Transverse colon (tissue), 4 donors: ENCODE data around the gene KCNJ10. TPM values are rescaled to one million over a fixed set of nuclear protein-coding genes. Genes with fewer than 3 reads are reported as not detected.

Source experiments
- DNase-seq: peaks from one replicate; pipeline ENCODE4 v3.0.0-alpha.2; 2019
- H3K27ac ChIP-seq, 4 donors: fragments of 200-600 bp; sonication (generic); 2 replicates each; pipeline ENCODE4 v1.5.1; 2016 to 2018; ENCODE audit warnings: inconsistent platforms in 4 of 4
- H3K27me3 ChIP-seq: fragments of 200-600 bp; sonication (generic); 2 replicates; pipeline ENCODE4 v1.5.1; 2017; ENCODE audit warnings: inconsistent platforms
- H3K36me3 ChIP-seq, 4 donors: fragments of 200-600 bp; sonication (generic); 2 replicates each; pipeline ENCODE4 v1.5.1; 2017 to 2019; ENCODE audit warnings: inconsistent platforms in 4 of 4
- H3K4me1 ChIP-seq, 4 donors: fragments of 200-600 bp; sonication (generic); 2 replicates each; pipeline ENCODE4 v1.5.1; 2017 to 2020; ENCODE audit warnings: inconsistent platforms in 4 of 4
- H3K4me3 ChIP-seq, 4 donors: fragments of 200-600 bp; sonication (generic); 1 replicate in 1 of 4; 2 replicates in 3 of 4; pipeline versions ENCODE4 v1.5.1 to v1.6.1; 2017 to 2019; ENCODE audit warnings: inconsistent platforms in 4 of 4
- H3K9me3 ChIP-seq, 2 donors: fragments of 200-600 bp; sonication (generic); 2 replicates each; pipeline ENCODE4 v1.5.1; 2017 to 2019; ENCODE audit warnings: inconsistent platforms in 2 of 2
- CTCF ChIP-seq, 5 experiments: fragments of 200-600 bp in 3 of 5; fragments of 450-650 bp in 2 of 5; sonication (generic) in 3 of 5; IDR thresholded peaks; 1 replicate in 2 of 5; 2 replicates in 3 of 5; pipeline ENCODE4 v1.5.1; 2016 to 2017; ENCODE audit warnings: antibody characterized with exemption in 5 of 5, inconsistent platforms in 3 of 5, mild to moderate bottlenecking in 2 of 5, moderate library complexity in 1 of 5
- EP300 ChIP-seq: sonication (generic); formaldehyde crosslinking; IDR thresholded peaks from one replicate; pipeline ENCODE4 v1.6.1; 2017; ENCODE audit warnings: antibody characterized with exemption, low read depth
- POLR2A ChIP-seq: fragments of 450-650 bp; IDR thresholded peaks from one replicate; pipeline ENCODE4 v1.6.1; 2016; ENCODE audit warnings: antibody characterized with exemption, mild to moderate bottlenecking, moderate library complexity
- POLR2AphosphoS5 ChIP-seq, 3 donors: sonication (generic); formaldehyde crosslinking; IDR thresholded peaks; one replicate each; pipeline ENCODE4 v1.6.1; 2016; ENCODE audit warnings: antibody characterized with exemption in 3 of 3
- WGBS, 2 donors: methylation state at CpG; one replicate each; pipeline ENCODE4 v1.1.5; 2018; ENCODE audit warnings: low coverage in 1 of 2; 5-methylcytosine and 5-hydroxymethylcytosine counted together
- in situ Hi-C, 4 donors: fragments of 200-750 bp; cut with MboI; loops; one replicate each; pipeline versions ENCODE4 v1.15.0 to v1.15.1; 2017; ENCODE audit warnings: low sequenced_read_pairs in 3 of 4, low pct_ligation_motif_present in 1 of 4, low pct_unique_long_range_greater_than_20kb in 1 of 4
- intact Hi-C: fragments of 100-400 bp; cut with DNase I; formaldehyde crosslinking; loops from one replicate; pipeline ENCODE4 v1.15.1; 2023; ENCODE audit warnings: low total_unique reads
- total RNA-seq, 4 donors: library from RNA; depleted of rRNA; stranded (reverse); fragments of >200 nt; gene quantifications; one replicate each; pipeline ENCODE4 v1.1.0, GENCODE V29; 2016

Gene KCNJ10
- total RNA-seq, 4 donors from 2014 or later: not detected

GRCh38 chr1:160018347-160018746 lies 51.6 kb downstream of the KCNJ10 start:
- 85 to 100% methylated on average over 1 to 3 of the region's 3 CpGs for WGBS, 2 donors
- in situ Hi-C loops (loop anchor here in 3 of 4 donors (25.0 kb wide), 1 partner anchor 231 kb away; the partner anchor contains the start of gene DUSP23 (in 3 of the 3)), intact Hi-C loops (no loop called here)
- Histone ChIP-seq H3K27me3 (no peaks in the 10 kb centered on the region), H3K27ac (no peak overlapping the region), H3K4me3 (no peak overlapping the region), H3K4me1 (no peaks in the 10 kb centered on the region), H3K9me3 (no peaks in the 10 kb centered on the region), H3K36me3 (no peaks in the 10 kb centered on the region)
- DNase-seq: no peak
- no peak for TF ChIP-seq CTCF (IDR thresholded peaks at IDR 0.05)
- no peak for TF ChIP-seq EP300
- TF ChIP-seq POLR2AphosphoS5 (IDR thresholded peaks at IDR 0.05): no peak
- no peak for TF ChIP-seq POLR2A

- in situ Hi-C loops (loop anchor here in 3 of 4 donors (25.0 kb wide), 1 partner anchor 230 kb away; the partner anchor contains the start of gene DUSP23 (in 3 of the 3)), intact Hi-C loops (no loop called here)
- Histone ChIP-seq H3K4me1 (no peaks in the 10 kb centered on the region), H3K27me3 (no peaks in the 10 kb centered on the region), H3K36me3 (no peaks in the 10 kb centered on the region), H3K4me3 (no peak overlapping the region), H3K9me3 (no peaks in the 10 kb centered on the region), H3K27ac (no peak overlapping the region)
- TF ChIP-seq POLR2AphosphoS5 (IDR thresholded peaks at IDR 0.05) (no peak), EP300 (no peak), CTCF (IDR thresholded peaks at IDR 0.05) (no peak), POLR2A (no peak)
- WGBS, 2 donors: 57 to 83% methylated on average over 1 of the region's 1 CpG
- DNase-seq: no peak
These were observed 52.4 kb downstream of the KCNJ10 start for GRCh38 chr1:160017592-160017991.

GRCh38 chr1:160011781-160012180 lies 58.2 kb downstream of the KCNJ10 start:
- H3K4me3 ChIP-seq: no peak overlapping the region
- intact Hi-C loops (no loop called here), in situ Hi-C loops (loop anchor here in 3 of 4 donors (25.0 kb wide), 1 partner anchor 224 kb away; the partner anchor contains the start of gene DUSP23 (in 3 of the 3))
- 57 to 61% methylated on average over 1 to 3 of the region's 3 CpGs for WGBS, 2 donors
- no peak overlapping the region for H3K27ac ChIP-seq
- no peaks in the 10 kb centered on the region for H3K9me3 ChIP-seq
- no peak for TF ChIP-seq POLR2AphosphoS5 (IDR thresholded peaks at IDR 0.05)
- no peak for TF ChIP-seq POLR2A
- no peak for TF ChIP-seq CTCF (IDR thresholded peaks at IDR 0.05)
- TF ChIP-seq EP300: no peak
- H3K4me1 ChIP-seq: no peaks in the 10 kb centered on the region
- H3K36me3 ChIP-seq: no peaks in the 10 kb centered on the region
- no peaks in the 10 kb centered on the region for H3K27me3 ChIP-seq
- no peak for DNase-seq

GRCh38 chr1:160009801-160010200 lies 60.2 kb downstream of the KCNJ10 start:
- no peaks in the 10 kb centered on the region for H3K9me3 ChIP-seq
- H3K27me3 ChIP-seq: no peaks in the 10 kb centered on the region
- no peaks in the 10 kb centered on the region for H3K36me3 ChIP-seq
- no peak for DNase-seq
- TF ChIP-seq CTCF (IDR thresholded peaks at IDR 0.05): no peak
- in situ Hi-C loops: loop anchor here (5.0 to 25.0 kb wide), 4 partner anchors 72 to 222 kb away; partner anchors contain the start of gene DUSP23 (in 3 of the 4)
- no peaks in the 10 kb centered on the region for H3K4me1 ChIP-seq
- H3K27ac ChIP-seq: no peak overlapping the region
- H3K4me3 ChIP-seq: no peak overlapping the region
- intact Hi-C loops: no loop called here
- WGBS, 2 donors: 54 to 60% methylated on average over 2 of the region's 2 CpGs
